HG02759 (cell line): ENCODE results near the gene GEMIN4.

ENCODE experiments used
- ATAC-seq: cut with Tn5 transposase; IDR thresholded peaks from one replicate; pipeline ENCODE4 v1.9.1; 2021; ENCODE audit warnings: mild to moderate bottlenecking, moderate library complexity; ENCODE audit not compliant: unreplicated experiment

Gene GEMIN4

GRCh38 chr17:744937-745336, 7.1 kb downstream of the GEMIN4 start:
- no peak for ATAC-seq

- ATAC-seq: no peak
Observed at GRCh38 chr17:743139-743538, 8.9 kb downstream of the GEMIN4 start.

- no peak for ATAC-seq
Observed at GRCh38 chr17:742147-742793, 9.8 kb downstream of the GEMIN4 start.

GRCh38 chr17:740240-741017, 11.6 kb downstream of the GEMIN4 start:
- peak; percentile 86 for ATAC-seq

GRCh38 chr17:737561-738113, 14.4 kb downstream of the GEMIN4 start:
- no peak for ATAC-seq

- ATAC-seq: no peak
Observed at GRCh38 chr17:733743-734142, 18.3 kb downstream of the GEMIN4 start.

- peak; percentile 53 for ATAC-seq
Observed at GRCh38 chr17:732902-733720, 19.0 kb downstream of the GEMIN4 start.

- ATAC-seq: peak; percentile 70
Observed at GRCh38 chr17:732067-732901, 19.8 kb downstream of the GEMIN4 start, which contains the start of gene TLCD3A. Gene TLCD3A (plus strand): TSS chr17:732596. CDS start chr17:732648, 52 bp downstream.

GRCh38 chr17:731644-732066, 20.4 kb downstream of the GEMIN4 start:
- peak; percentile 21 for ATAC-seq

- ATAC-seq: no peak
Observed at GRCh38 chr17:728911-729310, 23.2 kb downstream of the GEMIN4 start.

- ATAC-seq: no peak
Observed at GRCh38 chr17:726271-726919, 25.7 kb downstream of the GEMIN4 start.

- ATAC-seq: no peak
Observed at GRCh38 chr17:725746-726145, 26.3 kb downstream of the GEMIN4 start.

- no peak for ATAC-seq
Observed at GRCh38 chr17:725084-725483, 27.0 kb downstream of the GEMIN4 start.

GRCh38 chr17:721540-721937, 30.5 kb downstream of the GEMIN4 start:
- ATAC-seq: no peak

GRCh38 chr17:720706-721539, 31.1 kb downstream of the GEMIN4 start:
- no peak for ATAC-seq

- no peak for ATAC-seq
Observed at GRCh38 chr17:718075-718474, 34.0 kb downstream of the GEMIN4 start.

- ATAC-seq: no peak
Observed at GRCh38 chr17:708132-708531, 43.9 kb downstream of the GEMIN4 start.

GRCh38 chr17:705863-706262, 46.2 kb downstream of the GEMIN4 start:
- ATAC-seq: no peak

- no peak for ATAC-seq
Observed at GRCh38 chr17:705011-705410, 47.1 kb downstream of the GEMIN4 start.
